NT2/D1 (cell line): ENCODE measurements around the gene MICB.

Experiments
- SUZ12 ChIP-seq: IDR thresholded peaks from 2 replicates; pipeline ENCODE4 v1.6.1; 2011; ENCODE audit not compliant: insufficient read length, insufficient read depth; ENCODE audit errors: extremely low read depth
- YY1 ChIP-seq: IDR thresholded peaks from 2 replicates; pipeline ENCODE4 v1.6.1; 2011; ENCODE audit not compliant: insufficient read length, insufficient read depth
- ZNF274 ChIP-seq: IDR thresholded peaks from 2 replicates; pipeline ENCODE4 v1.6.1; 2011; ENCODE audit warnings: mild to moderate bottlenecking, low read depth, low read length

DNA sequence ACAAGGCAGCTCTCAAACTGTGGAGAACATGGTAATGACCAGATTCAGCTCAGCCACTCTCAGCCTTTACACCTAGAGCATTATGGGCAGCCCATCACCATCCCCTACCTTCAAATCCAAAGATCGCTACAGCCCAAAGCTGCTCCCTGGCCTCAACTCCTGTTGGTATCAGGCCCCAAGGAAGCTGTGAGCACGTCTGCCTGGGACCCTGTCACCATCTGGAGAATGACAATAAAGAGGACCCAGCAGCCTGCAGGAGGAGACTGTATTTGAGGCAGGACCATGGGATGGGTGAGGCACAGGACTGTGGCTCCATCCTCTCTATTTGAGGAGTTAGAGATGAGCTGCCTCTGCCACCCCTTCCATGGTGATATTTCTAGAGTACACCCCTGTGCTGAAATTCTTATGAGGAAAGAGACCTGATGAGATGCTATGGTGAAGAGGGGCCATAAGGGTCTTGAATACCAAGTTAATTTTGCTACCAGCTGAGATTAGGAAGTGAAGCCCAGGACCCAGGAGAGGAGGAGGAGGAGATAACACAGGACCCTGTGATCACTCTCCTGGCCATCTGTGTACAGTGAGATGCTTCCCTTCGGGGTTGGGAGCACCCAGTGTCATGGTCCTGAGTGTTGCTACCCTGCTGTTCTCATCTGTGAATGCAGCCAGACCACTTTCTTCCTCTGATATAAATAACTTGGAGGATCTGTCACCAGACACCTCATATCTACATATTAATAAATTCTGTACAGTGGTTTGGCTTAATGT lies 19.6 kb upstream of the MICB start:
- no peak for TF ChIP-seq ZNF274
- no peak for TF ChIP-seq YY1
- no peak for TF ChIP-seq SUZ12
